GM23338 (cell line): ENCODE results near the gene NCDN. TPM values are rescaled to one million over a fixed set of nuclear protein-coding genes. Genes with fewer than 3 reads are reported as not detected.

Source experiments
- ATAC-seq: fragments of 200-7000 bp; cut with Tn5 transposase; 3 replicates; pipeline ENCODE4 v1.9.1; 2020
- DNase-seq: peaks from one replicate; pipeline ENCODE4 v3.0.0-alpha.2; 2015; ENCODE audit warnings: low spot score
- H2AFZ ChIP-seq: fragments of 200-600 bp; sonication (generic); 2 replicates; pipeline ENCODE4 v1.8.0; 2016; ENCODE audit warnings: antibody characterized with exemption, mild to moderate bottlenecking, moderate library complexity
- H3F3A ChIP-seq: fragments of 200-600 bp; sonication (generic); replicated peaks from 2 replicates; pipeline ENCODE4 v1.8.0; 2017; ENCODE audit warnings: antibody characterized with exemption, mixed run types, low read depth
- H3K27ac ChIP-seq: fragments of 200-600 bp; sonication (generic); 2 replicates; pipeline ENCODE4 v1.6.1; 2016; ENCODE audit warnings: low read depth
- H3K27me3 ChIP-seq: fragments of 200-600 bp; sonication (generic); 2 replicates; pipeline ENCODE4 v1.8.0; 2016; ENCODE audit warnings: mild to moderate bottlenecking, mixed run types, moderate library complexity; ENCODE audit not compliant: insufficient read depth
- H3K36me3 ChIP-seq: fragments of 200-600 bp; sonication (generic); 2 replicates; pipeline ENCODE4 v1.8.0; 2016; ENCODE audit warnings: mild to moderate bottlenecking; ENCODE audit not compliant: insufficient read depth
- H3K4me1 ChIP-seq: fragments of 200-600 bp; sonication (generic); 2 replicates; pipeline ENCODE4 v1.8.0; 2016; ENCODE audit warnings: mild to moderate bottlenecking, moderate library complexity; ENCODE audit not compliant: insufficient read depth
- H3K4me2 ChIP-seq: fragments of 200-600 bp; sonication (generic); 2 replicates; pipeline ENCODE4 v1.7.1; 2017; ENCODE audit warnings: mixed run types
- H3K4me3 ChIP-seq: fragments of 200-600 bp; sonication (generic); 2 replicates; pipeline ENCODE4 v1.6.1; 2016; ENCODE audit warnings: mixed run types
- H3K79me2 ChIP-seq: fragments of 200-600 bp; sonication (generic); replicated peaks from 2 replicates; pipeline ENCODE4 v1.8.0; 2017; ENCODE audit warnings: mild to moderate bottlenecking; ENCODE audit not compliant: insufficient read depth
- H3K9me2 ChIP-seq: fragments of 200-600 bp; sonication (generic); 2 replicates; pipeline ENCODE4 v1.8.0; 2017; ENCODE audit not compliant: insufficient read depth
- H4K20me1 ChIP-seq: fragments of 200-600 bp; sonication (generic); replicated peaks from 2 replicates; pipeline ENCODE4 v1.8.0; 2017; ENCODE audit warnings: mild to moderate bottlenecking; ENCODE audit not compliant: insufficient read depth
- H3K27ac Mint-ChIP-seq: 2 replicates; pipeline ENCODE4 v1.8.0; 2020; ENCODE audit warnings: inconsistent platforms, mild to moderate bottlenecking, moderate library complexity, mixed read lengths
- H3K27me3 Mint-ChIP-seq: 3 replicates; pipeline ENCODE4 v1.8.0; 2022; ENCODE audit warnings: low read depth, mild to moderate bottlenecking, moderate library complexity, mixed read lengths, inconsistent platforms; ENCODE audit not compliant: insufficient read depth, poor library complexity
- H3K36me3 Mint-ChIP-seq: 3 replicates; pipeline ENCODE4 v1.8.0; 2021; ENCODE audit warnings: low read depth, mild to moderate bottlenecking, inconsistent platforms, moderate library complexity, mixed read lengths
- H3K4me1 Mint-ChIP-seq: 3 replicates; pipeline ENCODE4 v1.8.0; 2020; ENCODE audit warnings: mild to moderate bottlenecking, inconsistent platforms, mixed read lengths
- H3K4me3 Mint-ChIP-seq: 3 replicates; pipeline ENCODE4 v1.8.0; 2021; ENCODE audit warnings: moderate library complexity, mild to moderate bottlenecking, inconsistent platforms, mixed read lengths
- H3K9me3 Mint-ChIP-seq: 3 replicates; pipeline ENCODE4 v1.8.0; 2020; ENCODE audit warnings: moderate library complexity, mild to moderate bottlenecking, inconsistent platforms, mixed read lengths
- CREB1 ChIP-seq: fragments of 250-450 bp; sonication (Bioruptor Pico); IDR thresholded peaks from 2 replicates; pipeline ENCODE4 v1.5.0; 2020; ENCODE audit warnings: low read depth, mild to moderate bottlenecking, moderate library complexity
- EZH2phosphoT487 ChIP-seq: fragments of 200-600 bp; sonication (generic); IDR thresholded peaks from one replicate; pipeline ENCODE4 v1.8.1; 2018; ENCODE audit warnings: antibody characterized with exemption; ENCODE audit not compliant: unreplicated experiment
- JUNB ChIP-seq: IDR thresholded peaks from one replicate; pipeline ENCODE4 v1.6.1; 2016; ENCODE audit warnings: antibody characterized with exemption; ENCODE audit not compliant: unreplicated experiment
- NANOG ChIP-seq: IDR thresholded peaks from 2 replicates; pipeline ENCODE4 v1.6.1; 2016; ENCODE audit warnings: antibody characterized with exemption, borderline replicate concordance
- POLR2AphosphoS5 ChIP-seq: IDR thresholded peaks from 2 replicates; pipeline ENCODE4 v1.6.1; 2016; ENCODE audit warnings: antibody characterized with exemption, low read depth
- ZNF114 ChIP-seq: fragments of 250-450 bp; sonication (Bioruptor Pico); IDR thresholded peaks from 2 replicates; pipeline ENCODE4 v1.5.0; 2020; ENCODE audit warnings: mild to moderate bottlenecking, moderate library complexity
- ZNF462 ChIP-seq: fragments of 250-450 bp; sonication (Bioruptor Pico); IDR thresholded peaks from 2 replicates; pipeline ENCODE4 v1.5.0; 2020; ENCODE audit warnings: mild to moderate bottlenecking, moderate library complexity
- long read RNA-seq: library from polyadenylated mRNA; unstranded; transcript quantifications from one replicate; pipeline ENCODE4 v2.0.0, GENCODE V29; 2020; ENCODE audit not compliant: unreplicated experiment
- polyA plus RNA-seq: library from polyadenylated mRNA; unstranded; fragments of >200 nt; fragmentation: Nextera tagmentation; extraction: Ambion mirVana; gene quantifications from 2 replicates; pipeline ENCODE4 v1.2.1, GENCODE V29; 2016
- total RNA-seq: library from RNA; depleted of rRNA; stranded (reverse); fragments of >200 nt; shearing (Covaris generic); gene quantifications from 2 replicates; pipeline ENCODE4 v1.2.3, GENCODE V29; 2014; rRNA removed
- TF ChIP-seq, protein P1 (sequence below), 2 experiments: fragments of 200-600 bp in 1 of 2; sonication (generic) in 1 of 2; conservative IDR thresholded peaks; 2 replicates each; pipeline versions ENCODE4 v1.5.1 to v1.6.1; 2016 to 2017; ENCODE audit warnings: antibody characterized with exemption in 2 of 2, low read depth in 2 of 2, mild to moderate bottlenecking in 2 of 2, moderate library complexity in 1 of 2
- TF ChIP-seq, protein P2 (sequence below): IDR thresholded peaks from 2 replicates; pipeline ENCODE4 v1.6.1; 2016; ENCODE audit warnings: antibody characterized with exemption

NCDN gene
- 43.1 and 44.2 TPM in 2 replicates for total RNA-seq
- polyA plus RNA-seq, result 13.2 and 14.7 TPM in 2 replicates
- long read RNA-seq, partial matches to known transcripts, result 1 of 5 reads
- long read RNA-seq, other reads (novel, unspliced or antisense), result 2 of 5 reads

DNA sequence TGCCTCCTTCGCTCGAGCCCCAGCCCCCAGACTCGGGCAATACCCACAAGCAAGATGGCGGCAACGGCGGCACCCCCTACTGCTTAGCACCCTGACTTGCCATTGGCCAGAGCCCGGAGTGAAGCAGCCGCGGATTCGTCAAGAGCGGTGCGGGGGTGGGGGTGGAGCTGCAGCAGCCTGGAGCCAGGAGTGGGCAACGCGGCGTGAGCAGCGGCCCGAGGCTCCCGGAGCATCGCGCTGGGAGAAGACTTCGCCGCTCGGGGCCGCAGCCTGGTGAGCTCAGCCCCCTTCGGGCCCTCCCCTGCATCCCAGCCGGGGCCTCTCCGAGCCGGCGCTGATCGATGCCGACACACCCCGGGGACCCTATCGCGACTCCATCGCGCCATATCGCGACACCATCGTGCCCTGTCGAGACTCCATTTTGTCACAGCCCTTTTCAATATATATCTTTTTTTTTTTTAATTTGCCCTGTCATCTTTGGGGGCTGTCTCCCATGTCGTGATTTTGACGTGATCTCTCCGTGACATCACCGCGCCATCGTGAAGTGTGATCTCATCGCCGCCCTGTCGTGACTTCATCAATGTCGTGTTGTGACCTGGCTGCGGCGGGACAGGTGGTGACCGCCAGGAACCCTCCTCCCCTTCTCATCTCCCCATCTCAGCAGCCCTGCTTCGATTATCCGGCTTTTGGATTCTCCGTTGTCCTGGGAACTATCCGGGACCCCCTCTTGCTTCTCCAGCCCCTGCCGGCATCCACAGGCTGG lies at the start of gene NCDN:
Gene NCDN, plus strand, starts transcription at position 189 of the 763 bp plus-strand sequence. Its CDS starts 392 bp downstream, at position 581.
- Mint-ChIP-seq H3K4me1 (peaks cover 45% of the 10 kb centered on the region), H3K27me3 (peaks cover 19% of the 10 kb centered on the region), H3K9me3 (peaks cover 3% of the 10 kb centered on the region; the same call in 2 of the 3 replicates), H3K27ac (peak within 1 kb of the TSS; percentile 96), H3K36me3 (peaks cover 39% of the 10 kb centered on the region), H3K4me3 (peak within 1 kb of the TSS; percentile 98)
- Histone ChIP-seq H3K9me2 (no peaks in the 10 kb centered on the region), H3K4me3 (peak within 1 kb of the TSS; percentile 91), H3K4me1 (peaks cover 34% of the 10 kb centered on the region), H3K4me2 (peak within 1 kb of the TSS; percentile 88), H3K27me3 (no peaks in the 10 kb centered on the region), H3F3A (peaks cover 13% of the 10 kb centered on the region), H2AFZ (no peak within 1 kb of the TSS; the same call in 1 of the 2 replicates), H3K79me2 (peaks cover 33% of the 10 kb centered on the region), H3K27ac (peak within 1 kb of the TSS; percentile 93), H3K36me3 (no peaks in the 10 kb centered on the region; the same call in 1 of the 2 replicates), H4K20me1 (peaks cover 4% of the 10 kb centered on the region; the same call in 1 of the 2 replicates)
- ATAC-seq (peak; percentile 81), DNase-seq (peak; percentile 98)
- TF ChIP-seq, protein P1, sequence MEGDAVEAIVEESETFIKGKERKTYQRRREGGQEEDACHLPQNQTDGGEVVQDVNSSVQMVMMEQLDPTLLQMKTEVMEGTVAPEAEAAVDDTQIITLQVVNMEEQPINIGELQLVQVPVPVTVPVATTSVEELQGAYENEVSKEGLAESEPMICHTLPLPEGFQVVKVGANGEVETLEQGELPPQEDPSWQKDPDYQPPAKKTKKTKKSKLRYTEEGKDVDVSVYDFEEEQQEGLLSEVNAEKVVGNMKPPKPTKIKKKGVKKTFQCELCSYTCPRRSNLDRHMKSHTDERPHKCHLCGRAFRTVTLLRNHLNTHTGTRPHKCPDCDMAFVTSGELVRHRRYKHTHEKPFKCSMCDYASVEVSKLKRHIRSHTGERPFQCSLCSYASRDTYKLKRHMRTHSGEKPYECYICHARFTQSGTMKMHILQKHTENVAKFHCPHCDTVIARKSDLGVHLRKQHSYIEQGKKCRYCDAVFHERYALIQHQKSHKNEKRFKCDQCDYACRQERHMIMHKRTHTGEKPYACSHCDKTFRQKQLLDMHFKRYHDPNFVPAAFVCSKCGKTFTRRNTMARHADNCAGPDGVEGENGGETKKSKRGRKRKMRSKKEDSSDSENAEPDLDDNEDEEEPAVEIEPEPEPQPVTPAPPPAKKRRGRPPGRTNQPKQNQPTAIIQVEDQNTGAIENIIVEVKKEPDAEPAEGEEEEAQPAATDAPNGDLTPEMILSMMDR (conservative IDR thresholded peaks at IDR 0.05; ENCODE audit: low read depth in 2 of 2), result no peak
- TF ChIP-seq POLR2AphosphoS5 (peak; percentile 23), CREB1 (CRISPR knock-in tag) (peak; percentile 74)
- TF ChIP-seq, protein P2, sequence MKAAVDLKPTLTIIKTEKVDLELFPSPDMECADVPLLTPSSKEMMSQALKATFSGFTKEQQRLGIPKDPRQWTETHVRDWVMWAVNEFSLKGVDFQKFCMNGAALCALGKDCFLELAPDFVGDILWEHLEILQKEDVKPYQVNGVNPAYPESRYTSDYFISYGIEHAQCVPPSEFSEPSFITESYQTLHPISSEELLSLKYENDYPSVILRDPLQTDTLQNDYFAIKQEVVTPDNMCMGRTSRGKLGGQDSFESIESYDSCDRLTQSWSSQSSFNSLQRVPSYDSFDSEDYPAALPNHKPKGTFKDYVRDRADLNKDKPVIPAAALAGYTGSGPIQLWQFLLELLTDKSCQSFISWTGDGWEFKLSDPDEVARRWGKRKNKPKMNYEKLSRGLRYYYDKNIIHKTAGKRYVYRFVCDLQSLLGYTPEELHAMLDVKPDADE, result peak; percentile 94

GRCh38 chr1:35507947-35508346 lies 49.7 kb upstream of the NCDN start:
- no peak overlapping the region for H2AFZ ChIP-seq
- H3K9me3 Mint-ChIP-seq, result no peaks in the 10 kb centered on the region
- H3K27me3 Mint-ChIP-seq, result no peaks in the 10 kb centered on the region
- H4K20me1 ChIP-seq, result peaks cover 30% of the 10 kb centered on the region
- H3K27ac ChIP-seq, result no peak overlapping the region
- no peak for ATAC-seq
- H3K4me1 Mint-ChIP-seq, result peaks cover 5% of the 10 kb centered on the region; the same call in 2 of the 3 replicates
- H3K36me3 ChIP-seq, result peaks cover 7% of the 10 kb centered on the region; the same call in 1 of the 2 replicates
- no peaks in the 10 kb centered on the region for H3K27me3 ChIP-seq
- H3K36me3 Mint-ChIP-seq, result peaks cover 23% of the 10 kb centered on the region
- H3K4me2 ChIP-seq, result no peak overlapping the region
- H3K4me3 ChIP-seq, result no peak overlapping the region
- 0 out of 2 replicates have a peak, but pooled peaks cover 2% of the 10 kb centered on the region for H3F3A ChIP-seq
- H3K4me3 Mint-ChIP-seq, result no peak overlapping the region
- no peak overlapping the region for H3K27ac Mint-ChIP-seq
- no peak for DNase-seq
- H3K79me2 ChIP-seq, result peaks cover 50% of the 10 kb centered on the region
- no peaks in the 10 kb centered on the region for H3K9me2 ChIP-seq
- H3K4me1 ChIP-seq, result no peaks in the 10 kb centered on the region
- TF ChIP-seq POLR2AphosphoS5, result no peak
- no peak for TF ChIP-seq ZNF462 (CRISPR knock-in tag)
- TF ChIP-seq CREB1 (CRISPR knock-in tag), result no peak
- TF ChIP-seq ZNF114 (CRISPR knock-in tag), result no peak
- no peak for TF ChIP-seq EZH2phosphoT487
- TF ChIP-seq NANOG, result no peak
- TF ChIP-seq JUNB, result no peak
